NCI-H1105 treated with DMSO at 0.1 percent for 48 hours (cell line): Measurements from ENCODE around the gene SHISAL1.

Experiments
- DNase-seq: peaks from one replicate; lab custom pipeline; 2025; lab: John Stamatoyannopoulos, UW

Gene SHISAL1

GRCh38 chr22:44207981-44208317 lies 104.8 kb downstream of the SHISAL1 start:
- DNase-seq = no peak

GRCh38 chr22:44207173-44207980 lies 105.4 kb downstream of the SHISAL1 start:
- DNase-seq = no peak

- no peak for DNase-seq
Measured at GRCh38 chr22:44206696-44207095, 106.1 kb downstream of the SHISAL1 start.

GRCh38 chr22:44206330-44206645 lies 106.5 kb downstream of the SHISAL1 start:
- DNase-seq = no peak

GRCh38 chr22:44205516-44206329 lies 107.0 kb downstream of the SHISAL1 start:
- no peak for DNase-seq

- DNase-seq = no peak
Measured at GRCh38 chr22:44204739-44205515, 107.8 kb downstream of the SHISAL1 start.

- no peak for DNase-seq
Measured at GRCh38 chr22:44203203-44203602, 109.5 kb downstream of the SHISAL1 start.

GRCh38 chr22:44202261-44202789 lies 110.4 kb downstream of the SHISAL1 start:
- DNase-seq = no peak

GRCh38 chr22:44201665-44202064 lies 111.1 kb downstream of the SHISAL1 start:
- no peak for DNase-seq

- no peak for DNase-seq
Measured at GRCh38 chr22:44200855-44201550, 111.7 kb downstream of the SHISAL1 start.

GRCh38 chr22:44200451-44200850 lies 112.3 kb downstream of the SHISAL1 start:
- DNase-seq = no peak

- no peak for DNase-seq
Measured at GRCh38 chr22:44199866-44200265, 112.9 kb downstream of the SHISAL1 start.

GRCh38 chr22:44199164-44199563 lies 113.6 kb downstream of the SHISAL1 start:
- no peak for DNase-seq

GRCh38 chr22:44197271-44197670 lies 115.5 kb downstream of the SHISAL1 start:
- no peak for DNase-seq

GRCh38 chr22:44196731-44197131 lies 116.0 kb downstream of the SHISAL1 start:
- no peak for DNase-seq

- DNase-seq = no peak
Measured at GRCh38 chr22:44196241-44196640, 116.5 kb downstream of the SHISAL1 start.

- DNase-seq = no peak
Measured at GRCh38 chr22:44195189-44195871, 117.4 kb downstream of the SHISAL1 start.

- no peak for DNase-seq
Measured at GRCh38 chr22:44194569-44194968, 118.2 kb downstream of the SHISAL1 start.
